ENCODE measurements around the gene PTGES2. TPM values are rescaled to one million over a fixed set of nuclear protein-coding genes. Genes with fewer than 3 reads are reported as not detected.
A peak's percentile ranks its signal among the peaks of the same experiment; 100 is the strongest.

The PTGES2 gene
- total RNA-seq, result 62.5 and 67.8 TPM in 2 replicates

- DNase-seq (ENCODE audit: low read depth in 2 of 2), result peak; percentile 88 to 90
Measured at GRCh38 chr9:128127568-128127989, at the start of gene PTGES2. Gene PTGES2 (minus strand): TSS chr9:128127729. CDS start chr9:128127717, 12 bp downstream.

GRCh38 chr9:128175726-128176125 lies 48.2 kb upstream of the PTGES2 start:
- DNase-seq (ENCODE audit: low read depth in 2 of 2), result no peak

GRCh38 chr9:128175102-128175563 lies 47.6 kb upstream of the PTGES2 start:
- DNase-seq (ENCODE audit: low read depth in 2 of 2), result peak in 1 of 2 donors; percentile 63

DNA sequence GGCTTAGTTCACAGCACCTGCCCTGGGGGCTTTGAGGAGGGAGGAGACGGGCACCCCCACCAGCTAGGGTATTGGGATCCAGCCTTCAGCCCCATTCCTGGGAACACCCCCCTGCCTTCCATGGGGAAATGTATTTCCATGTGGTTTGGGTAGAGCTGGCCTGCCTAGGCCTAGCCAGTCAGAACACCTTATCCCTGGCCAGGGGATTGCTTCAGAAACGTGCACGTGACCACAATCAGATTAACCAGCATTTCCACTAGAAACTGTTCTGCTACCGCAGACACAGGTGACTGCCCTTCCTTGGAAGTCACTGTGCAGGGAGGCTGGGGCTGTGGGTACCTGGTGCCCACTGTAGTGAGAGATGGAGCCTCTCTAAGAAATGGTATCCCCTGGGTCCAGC lies 46.5 kb upstream of the PTGES2 start:
- DNase-seq (ENCODE audit: low read depth in 2 of 2), result no peak

- no peak for DNase-seq (ENCODE audit: low read depth in 2 of 2)
Measured at GRCh38 chr9:128169925-128170324, 42.4 kb upstream of the PTGES2 start.

GRCh38 chr9:128169492-128169891 lies 42.0 kb upstream of the PTGES2 start:
- no peak for DNase-seq (ENCODE audit: low read depth in 2 of 2)

DNA sequence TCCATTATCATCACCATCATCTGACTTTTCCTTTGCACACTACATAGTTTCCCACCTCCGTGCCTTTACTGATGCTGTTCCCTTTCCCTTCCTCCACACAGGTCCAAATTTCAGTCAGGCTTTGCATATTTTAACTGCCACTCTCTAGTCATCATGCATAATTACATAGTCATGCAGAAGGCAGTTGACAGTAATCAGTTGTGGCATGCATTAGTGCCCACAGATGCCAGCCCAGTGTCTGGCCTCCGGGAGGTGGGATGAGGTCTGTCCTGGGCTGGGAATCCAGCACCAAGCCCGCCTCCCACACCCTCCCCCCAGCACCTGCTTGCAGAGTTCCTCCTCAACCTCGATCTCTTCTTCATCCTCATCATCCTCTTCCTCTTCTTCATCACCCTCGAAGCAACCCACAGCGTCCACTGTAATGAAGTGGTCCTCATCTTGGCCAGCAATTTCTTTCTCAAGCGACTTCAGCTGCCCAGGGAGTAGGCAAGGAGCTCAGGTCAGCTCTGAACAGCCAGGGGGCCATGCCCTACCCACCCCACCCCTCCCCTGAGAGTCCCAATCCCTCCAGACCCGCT lies 41.3 kb upstream of the PTGES2 start:
- DNase-seq (ENCODE audit: low read depth in 2 of 2), result no peak

- no peak for DNase-seq (ENCODE audit: low read depth in 2 of 2)
Measured at GRCh38 chr9:128167209-128167608, 39.7 kb upstream of the PTGES2 start.

GRCh38 chr9:128166169-128166568 lies 38.6 kb upstream of the PTGES2 start:
- no peak for DNase-seq (ENCODE audit: low read depth in 2 of 2)

DNA sequence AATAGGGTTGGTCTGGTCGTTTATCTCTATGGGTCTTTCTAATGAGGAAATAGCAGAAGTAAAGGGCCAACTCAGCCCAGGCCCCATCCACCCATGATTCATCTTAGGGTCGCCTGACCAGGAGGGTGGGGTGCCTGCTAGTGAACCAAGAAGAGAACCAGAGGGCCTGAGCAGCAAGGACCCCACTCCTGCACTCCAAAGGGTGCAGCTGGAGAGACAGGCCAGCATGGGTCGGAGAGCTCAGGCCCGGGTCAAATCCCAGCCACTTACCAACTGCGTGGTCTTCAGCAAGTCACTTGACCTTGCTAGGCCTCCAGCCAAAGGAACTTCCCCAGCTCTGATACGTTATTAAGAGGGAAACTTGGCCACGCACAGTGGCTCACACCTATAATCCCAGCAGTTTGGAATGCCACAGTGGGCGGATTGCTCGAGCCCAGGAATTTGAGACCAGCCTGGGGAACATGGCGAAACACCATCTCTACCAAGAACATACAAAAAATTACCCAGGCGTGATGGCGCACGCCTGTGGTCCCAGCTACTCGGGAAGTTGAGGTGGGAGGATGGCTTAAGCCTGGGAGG lies 36.9 kb upstream of the PTGES2 start:
- DNase-seq (ENCODE audit: low read depth in 2 of 2), result no peak

DNA sequence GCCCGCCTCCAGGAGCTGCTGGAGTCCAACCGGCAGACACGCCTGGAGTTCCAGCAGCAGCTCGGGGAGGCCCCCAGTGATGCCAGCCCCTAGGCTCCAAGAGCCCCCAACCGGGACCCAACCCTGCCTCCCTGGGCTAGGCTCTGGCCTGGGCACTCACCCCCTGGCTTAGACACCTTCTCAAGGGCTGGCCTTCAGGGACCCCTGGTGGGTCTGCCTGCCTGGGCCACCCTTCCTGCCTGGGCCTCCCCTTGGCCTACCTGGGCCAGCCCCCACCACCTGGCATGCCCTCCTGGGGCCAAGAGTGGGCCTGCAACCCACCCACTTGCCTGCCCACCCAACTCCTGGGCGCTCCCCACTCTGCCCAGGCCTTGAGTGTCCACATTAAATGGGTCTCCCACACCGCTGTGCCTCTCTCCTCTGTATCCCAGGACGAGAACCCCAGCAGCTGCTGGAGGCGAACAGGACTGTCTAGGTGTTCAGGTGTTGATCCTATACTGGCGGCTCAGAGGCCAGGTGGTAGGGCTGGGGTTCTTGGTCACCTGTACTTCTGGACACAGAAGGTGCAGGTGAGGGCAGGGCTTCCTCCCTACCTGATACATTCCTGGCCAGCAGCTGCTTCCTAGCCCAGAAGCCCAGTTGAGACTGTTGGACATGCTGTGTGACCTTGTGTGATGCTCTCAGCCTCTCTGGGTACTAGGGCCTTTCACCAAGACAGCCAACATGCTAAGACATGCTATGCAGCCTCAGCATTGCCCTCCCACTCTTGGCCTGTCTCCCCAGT lies 36.2 kb upstream of the PTGES2 start:
- no peak for DNase-seq (ENCODE audit: low read depth in 2 of 2)

DNA sequence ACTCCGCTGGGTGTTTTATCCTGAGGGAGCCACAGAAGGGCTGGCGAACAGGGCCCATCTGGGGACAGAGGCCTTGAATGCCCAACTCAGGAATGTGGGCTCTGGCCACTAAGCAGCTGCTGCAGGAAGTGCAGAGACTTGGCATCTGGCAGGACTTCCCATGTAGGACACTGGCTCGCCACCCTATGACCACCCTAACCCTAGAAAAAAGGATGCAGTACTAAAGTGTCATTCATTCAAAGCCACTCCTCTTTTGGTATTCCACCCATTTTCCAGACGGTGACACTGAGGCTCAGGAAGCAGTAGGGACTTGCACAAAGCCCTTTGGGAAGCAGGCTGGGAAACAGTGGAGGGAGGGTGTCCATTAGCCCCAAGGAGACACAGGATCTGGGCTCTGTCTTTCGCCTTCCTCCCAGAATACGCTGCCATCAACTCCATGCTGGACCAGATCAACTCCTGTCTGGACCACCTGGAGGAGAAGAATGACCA lies 35.5 kb upstream of the PTGES2 start:
- no peak for DNase-seq (ENCODE audit: low read depth in 2 of 2)

DNA sequence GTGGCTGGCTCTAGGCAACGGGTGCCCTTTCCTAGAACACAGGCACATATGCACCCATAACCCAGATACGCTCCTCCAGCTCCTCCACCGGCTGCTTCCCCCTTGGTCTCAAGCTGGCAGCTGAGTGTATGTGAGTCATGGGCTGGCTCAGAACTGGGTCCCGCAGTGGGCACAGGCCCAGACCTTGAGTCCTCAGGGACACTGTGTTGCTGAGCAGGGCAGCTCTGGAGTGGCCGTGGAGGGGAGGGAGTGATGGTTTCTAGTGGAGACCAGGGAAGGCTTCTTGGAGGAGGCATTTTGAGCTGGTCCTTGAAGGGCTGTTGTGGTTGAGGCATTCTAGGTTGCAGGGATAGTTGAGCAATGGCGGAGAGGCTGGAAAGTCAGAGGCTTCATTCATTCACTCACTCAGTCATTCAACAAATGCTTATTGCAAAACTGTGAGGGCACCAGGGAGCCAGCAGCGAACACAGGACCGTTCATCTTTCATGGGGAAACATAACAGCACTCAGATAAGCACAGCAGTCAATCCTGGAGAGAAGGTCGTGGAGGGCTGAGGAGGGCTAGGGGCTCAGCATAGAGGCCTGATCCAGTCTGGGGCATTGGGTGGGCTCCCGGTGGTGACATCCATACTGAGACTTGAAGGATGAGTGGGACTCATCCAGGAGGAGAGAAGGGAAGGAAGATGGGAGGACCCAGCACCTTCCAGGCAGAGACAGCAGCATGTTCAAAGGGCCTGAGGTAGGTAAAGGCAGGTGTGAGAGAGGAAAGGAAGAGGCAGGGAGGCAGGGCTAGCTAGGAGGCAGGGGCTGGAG lies 34.9 kb upstream of the PTGES2 start:
- no peak for DNase-seq (ENCODE audit: low read depth in 2 of 2)

DNA sequence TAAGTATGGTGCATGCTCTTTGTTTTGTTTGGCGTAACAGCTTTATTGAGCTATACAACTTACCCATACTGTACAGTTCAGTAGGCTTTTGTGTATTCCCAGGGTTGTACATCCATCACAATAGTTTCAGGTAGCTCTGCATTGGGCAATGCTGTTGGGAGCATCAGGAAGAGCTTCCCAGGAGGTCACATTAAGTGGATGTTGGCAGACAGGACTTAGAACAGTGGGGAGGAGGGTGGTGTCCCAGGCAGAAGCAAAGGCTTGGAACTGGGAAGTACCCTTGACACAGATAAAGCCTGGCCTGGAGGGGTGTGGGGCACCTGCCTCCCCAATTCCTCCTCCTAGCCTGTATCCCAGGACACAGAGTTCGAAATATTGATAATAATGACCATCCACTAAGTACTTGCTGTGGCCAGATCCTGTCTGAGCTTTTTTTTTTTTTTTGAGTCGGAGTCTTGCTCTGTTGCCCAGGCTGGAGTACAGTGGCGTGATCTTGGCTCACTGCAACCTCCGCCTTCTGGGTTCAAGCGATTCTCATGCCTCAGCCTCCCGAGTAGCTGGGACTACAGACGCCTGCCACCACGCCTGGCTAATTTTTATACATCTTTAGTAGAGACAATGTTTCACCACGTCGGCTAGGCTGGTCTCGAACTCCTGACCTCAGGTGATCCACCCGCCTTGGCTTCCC lies 33.8 kb upstream of the PTGES2 start:
- no peak for DNase-seq (ENCODE audit: low read depth in 2 of 2)

- peak in 1 of 2 donors; percentile 32 for DNase-seq (ENCODE audit: low read depth in 2 of 2)
Measured at GRCh38 chr9:128160603-128160987, 33.1 kb upstream of the PTGES2 start.

GRCh38 chr9:128159784-128160602 lies 32.5 kb upstream of the PTGES2 start, which contains the start of gene BBLN:
Gene BBLN (plus strand): TSS chr9:128160265. CDS start chr9:128160408, 143 bp downstream.
- peak; percentile 90 to 95 for DNase-seq (ENCODE audit: low read depth in 2 of 2)

DNA sequence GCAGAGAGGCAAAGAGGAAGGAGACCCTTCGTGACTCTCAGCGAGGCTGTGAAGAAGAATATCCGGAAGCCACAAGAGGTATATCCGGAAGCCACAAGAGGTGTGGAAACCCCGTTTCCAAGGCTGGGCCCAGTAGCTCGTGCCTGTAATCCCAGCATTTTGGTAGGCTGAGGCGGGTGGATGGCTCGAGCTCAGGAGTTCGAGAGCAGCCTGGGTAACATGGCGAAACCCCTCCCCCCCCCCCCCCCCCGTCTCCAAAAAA lies 31.9 kb upstream of the PTGES2 start:
- DNase-seq (ENCODE audit: low read depth in 2 of 2), result peak; percentile 13 to 45

- no peak for DNase-seq (ENCODE audit: low read depth in 2 of 2)
Measured at GRCh38 chr9:128155736-128156500, 28.4 kb upstream of the PTGES2 start.

DNA sequence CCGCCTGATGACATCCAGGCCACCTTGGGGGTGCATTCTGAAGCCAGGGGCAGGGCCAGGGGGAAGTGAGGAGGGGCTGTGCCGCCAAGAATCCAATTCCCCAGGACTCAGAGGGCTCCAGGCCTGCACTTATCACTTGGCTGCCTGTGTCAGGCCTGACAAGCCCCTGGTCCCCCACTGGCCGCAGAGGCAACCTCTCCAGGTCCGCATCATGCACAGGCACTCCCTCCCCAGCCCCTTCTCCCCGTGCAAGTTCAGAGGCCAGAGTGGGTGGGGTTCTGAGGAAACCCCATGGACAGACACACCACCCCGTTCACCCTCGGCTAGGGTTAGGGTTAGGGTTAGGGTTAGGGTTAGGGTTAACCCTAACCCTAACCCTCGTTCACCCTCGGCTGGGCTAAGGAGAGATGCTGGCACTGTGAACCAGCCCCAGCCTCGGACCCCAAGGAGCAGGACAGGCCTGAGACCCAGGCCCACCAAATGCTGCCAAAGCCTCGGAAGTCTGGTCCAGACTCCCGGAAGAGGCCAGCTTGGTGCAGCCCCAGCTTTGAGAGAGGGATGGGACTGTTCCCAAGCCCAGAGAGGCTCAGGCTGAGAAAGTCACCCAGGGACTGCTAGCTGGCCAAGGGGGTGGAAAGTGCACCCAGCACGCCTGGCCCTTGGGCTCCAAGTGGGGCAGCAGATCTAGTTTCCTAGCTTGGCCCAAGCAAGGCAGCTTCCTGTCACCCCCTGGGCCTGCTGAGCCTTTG lies 26.6 kb upstream of the PTGES2 start:
- no peak for DNase-seq (ENCODE audit: low read depth in 2 of 2)

Measured in lung microvascular endothelial cell (primary cell).